ENCODE measurements around the gene SELPLG.

The SELPLG gene

GRCh38 chr12:108582978-108583770, 50.5 kb downstream of the SELPLG start:
- no peak for TF ChIP-seq CTCF (IDR thresholded peaks at IDR 0.05; ENCODE audit: borderline replicate concordance, insufficient read depth, low read depth, low read length)
- H3K4me3 ChIP-seq (ENCODE audit: low read depth, low read length) = no peak overlapping the region

- H3K4me3 ChIP-seq (ENCODE audit: low read depth, low read length) = no peak overlapping the region
- no peak for TF ChIP-seq CTCF (IDR thresholded peaks at IDR 0.05; ENCODE audit: borderline replicate concordance, insufficient read depth, low read depth, low read length)
These were observed 51.2 kb downstream of the SELPLG start for GRCh38 chr12:108582509-108582908.

DNA sequence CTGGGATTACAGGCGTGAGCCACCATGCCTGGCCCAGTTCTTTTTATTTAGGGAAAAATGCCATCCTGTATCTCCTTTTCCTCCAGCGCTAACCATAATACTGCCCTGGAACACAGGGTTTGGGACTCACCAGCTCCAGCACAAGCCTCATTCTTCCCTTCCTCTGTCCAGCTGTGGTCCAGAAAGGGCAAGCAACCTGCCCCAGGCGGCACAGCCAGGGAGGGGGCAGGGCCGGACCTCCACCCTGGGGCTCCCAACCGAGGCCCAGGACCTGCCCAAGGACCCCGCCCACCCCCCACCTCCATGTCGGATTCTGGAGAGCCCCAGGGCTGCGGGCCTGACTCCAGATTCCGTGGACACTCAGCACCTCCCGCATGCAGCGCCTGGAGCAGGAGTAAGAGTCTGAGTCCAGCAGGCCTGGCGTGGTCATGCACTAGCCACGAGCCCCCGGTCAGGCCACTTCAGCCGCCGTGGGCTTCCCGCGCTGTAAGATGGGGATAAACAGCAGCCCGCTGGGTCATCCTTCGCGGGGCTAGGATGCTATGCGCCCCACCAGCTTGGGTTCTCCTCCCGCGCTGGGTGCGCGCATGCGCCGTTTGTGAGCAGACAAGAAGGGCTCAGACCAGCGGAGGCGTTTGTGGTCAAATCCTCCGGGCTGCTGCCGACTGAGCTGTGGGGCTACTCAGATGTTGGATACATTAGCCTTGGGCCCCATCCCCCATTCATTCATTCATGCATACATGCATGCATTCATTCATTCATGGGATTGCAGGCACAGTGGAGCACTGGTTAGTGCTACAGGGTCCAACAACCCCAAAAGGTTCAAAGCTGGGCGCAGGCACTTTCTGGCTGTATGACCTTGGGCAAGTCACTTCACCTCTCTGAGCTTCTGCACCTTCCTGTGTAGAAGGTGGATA, 52.1 kb downstream of the SELPLG start:
- no peak overlapping the region for H3K4me3 ChIP-seq (ENCODE audit: low read depth, low read length)
- no peak for TF ChIP-seq CTCF (IDR thresholded peaks at IDR 0.05; ENCODE audit: borderline replicate concordance, insufficient read depth, low read depth, low read length)

- H3K4me3 ChIP-seq (ENCODE audit: low read depth, low read length) = no peak overlapping the region
- TF ChIP-seq CTCF (IDR thresholded peaks at IDR 0.05; ENCODE audit: borderline replicate concordance, insufficient read depth, low read depth, low read length) = no peak
These were observed 53.2 kb downstream of the SELPLG start for GRCh38 chr12:108580531-108580930.

DNA sequence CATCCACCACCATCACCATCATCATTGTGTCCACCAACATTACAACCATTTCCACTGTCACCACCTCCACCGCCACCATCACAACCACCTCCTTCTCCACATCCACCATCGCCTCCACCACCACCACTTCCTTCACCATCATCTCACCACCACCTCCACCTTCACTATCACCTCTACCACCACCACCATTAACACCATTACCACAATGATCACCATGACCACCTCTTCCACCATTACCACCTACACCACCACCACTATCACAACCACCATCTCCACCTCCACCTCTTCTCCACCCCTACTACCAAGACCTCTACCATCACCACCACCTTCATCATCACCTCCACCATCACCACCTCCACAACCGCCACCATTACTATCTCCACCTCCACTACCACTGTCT, 54.9 kb downstream of the SELPLG start:
- no peak overlapping the region for H3K4me3 ChIP-seq (ENCODE audit: low read depth, low read length)
- no peak for TF ChIP-seq CTCF (IDR thresholded peaks at IDR 0.05; ENCODE audit: borderline replicate concordance, insufficient read depth, low read depth, low read length)

- no peak overlapping the region for H3K4me3 ChIP-seq (ENCODE audit: low read depth, low read length)
- TF ChIP-seq CTCF (IDR thresholded peaks at IDR 0.05; ENCODE audit: borderline replicate concordance, insufficient read depth, low read depth, low read length) = no peak
These were observed 55.4 kb downstream of the SELPLG start for GRCh38 chr12:108578264-108578663.

All from GM12875 (cell line).